Panc1 (cell line): ENCODE measurements around the gene NINL. TPM values are rescaled to one million over a fixed set of nuclear protein-coding genes. Genes with fewer than 3 reads are reported as not detected.

Experiments used
- ATAC-seq: fragments of 200-7000 bp; cut with Tn5 transposase; 2 replicates; pipeline ENCODE4 v1.9.1; 2020; ENCODE audit warnings: mild to moderate bottlenecking, moderate library complexity
- BruUV-seq: library from RNA; stranded (reverse); fragments of 400-500 nt; replicated peaks from 2 replicates; lab custom pipeline; 2021; lab: Mats Ljungman, UMichigan
- CTCF ChIA-PET: fragments of 300-600 bp; sonication (Branson Sonifier 250); formaldehyde crosslinking; loops from one replicate; lab custom pipeline; 2022; ENCODE audit warnings: antibody characterized with exemption; lab: Charles Lee
- POLR2A ChIA-PET: fragments of 300-600 bp; sonication (Branson Sonifier 250); formaldehyde crosslinking; loops from one replicate; lab custom pipeline; 2022; ENCODE audit warnings: antibody characterized with exemption; lab: Charles Lee
- DNase-seq: peaks from one replicate; pipeline ENCODE4 v3.0.0-alpha.2; 2010; ENCODE audit warnings: low read depth, low spot score
- H3K27ac ChIP-seq: 2 replicates; pipeline ENCODE4 v1.5.1; 2011; ENCODE audit warnings: mild to moderate bottlenecking, low read length, inconsistent platforms
- H3K27me3 ChIP-seq: fragments of 200-500 bp; sonication (Bioruptor generic); 2 replicates; pipeline ENCODE4 v1.6.0; 2014; ENCODE audit warnings: low read length, inconsistent platforms; ENCODE audit not compliant: control insufficient read depth, insufficient read depth
- H3K36me3 ChIP-seq: fragments of 200-500 bp; sonication (Bioruptor generic); 2 replicates; pipeline ENCODE4 v1.5.1; 2014; ENCODE audit warnings: inconsistent platforms, mild to moderate bottlenecking, low read length, moderate library complexity; ENCODE audit not compliant: control insufficient read depth, insufficient read depth
- H3K4me1 ChIP-seq: 2 replicates; pipeline ENCODE4 v1.5.1; 2011; ENCODE audit warnings: inconsistent platforms, mild to moderate bottlenecking, low read length, moderate library complexity; ENCODE audit not compliant: control insufficient read depth, insufficient read depth
- H3K4me3 ChIP-seq, 2 experiments: 2 replicates each; pipeline ENCODE4 v1.5.1; 2011 to 2012; ENCODE audit warnings: low read depth in 2 of 2, low read length in 2 of 2, mild to moderate bottlenecking in 2 of 2, inconsistent platforms in 1 of 2, moderate library complexity in 1 of 2
- H3K9me3 ChIP-seq: fragments of 200-500 bp; sonication (Bioruptor generic); 2 replicates; pipeline ENCODE4 v1.5.1; 2014; ENCODE audit warnings: low read depth, mild to moderate bottlenecking, inconsistent platforms, low read length, moderate library complexity; ENCODE audit not compliant: control insufficient read depth, insufficient read depth
- CTCF ChIP-seq: fragments of 450-650 bp; IDR thresholded peaks from 2 replicates; pipeline ENCODE4 v1.5.1; 2017; ENCODE audit warnings: mild to moderate bottlenecking
- POLR2AphosphoS5 ChIP-seq: IDR thresholded peaks from 2 replicates; pipeline ENCODE4 v1.6.1; 2012; ENCODE audit warnings: mild to moderate bottlenecking, low read depth, low read length, moderate library complexity
- REST ChIP-seq, 2 experiments: IDR thresholded peaks; 2 replicates each; pipeline ENCODE4 v1.6.1; 2011 to 2012; ENCODE audit warnings: low read depth in 2 of 2, control low read depth in 1 of 2, low read length in 1 of 2, mild to moderate bottlenecking in 1 of 2, moderate library complexity in 1 of 2; ENCODE audit not compliant: insufficient read depth in 1 of 2
- SIN3A ChIP-seq: IDR thresholded peaks from 2 replicates; pipeline ENCODE4 v1.6.1; 2012; ENCODE audit warnings: low read depth, mild to moderate bottlenecking, low read length, moderate library complexity, borderline replicate concordance; ENCODE audit not compliant: insufficient read depth
- TCF7L2 ChIP-seq: IDR thresholded peaks from 2 replicates; pipeline ENCODE4 v1.6.1; 2011; ENCODE audit warnings: mild to moderate bottlenecking, low read depth, low read length, inconsistent platforms
- in situ Hi-C: cut with HindIII; loops from 2 replicates; pipeline ENCODE4 v1.10.0; 2016; ENCODE audit warnings: low sequenced_read_pairs, low pct_unique_long_range_greater_than_20kb
- intact Hi-C: fragments of 100-400 bp; cut with micrococcal nuclease; formaldehyde crosslinking; loops from one replicate; pipeline ENCODE4 v1.10.0; 2022; ENCODE audit not compliant: unreplicated experiment
- total RNA-seq: library from RNA; stranded (reverse); gene quantifications from one replicate; pipeline ENCODE4 v1.2.1, GENCODE V29; 2021; ENCODE audit not compliant: unreplicated experiment

NINL gene
- total RNA-seq, 1 experiment from 2014 or later, result 25.0 TPM

- ATAC-seq, result no peak
- in situ Hi-C loops (no loop called here), intact Hi-C loops (no loop called here)
- Histone ChIP-seq H3K36me3 (peaks cover 3% of the 10 kb centered on the region; the same call in 1 of the 2 replicates), H3K4me1 (peaks cover 7% of the 10 kb centered on the region), H3K27ac (no peak overlapping the region), H3K4me3 (no peak overlapping the region), H3K27me3 (no peaks in the 10 kb centered on the region), H3K9me3 (no peaks in the 10 kb centered on the region)
- no peak for DNase-seq
- no TSS peak for BruUV-seq
- ChIA-PET CTCF (no interaction called here), POLR2A (no interaction called here)
- TF ChIP-seq TCF7L2, result no peak
These were observed 91.4 kb downstream of the NINL start for GRCh38 chr20:25493748-25494505.

- in situ Hi-C loops, result no loop called here
- POLR2A ChIA-PET, result no interaction called here
These were observed 92.2 kb downstream of the NINL start for GRCh38 chr20:25493137-25493536.

More at GRCh38 chr20:25493137-25493536, 92.2 kb downstream of the NINL start:
- no TSS peak for BruUV-seq
- H3K9me3 ChIP-seq, result no peaks in the 10 kb centered on the region
- no peak for DNase-seq
- H3K4me3 ChIP-seq, result no peak overlapping the region
- TF ChIP-seq REST (IDR thresholded peaks at IDR 0.05; ENCODE audit: insufficient read depth in 1 of 2, low read depth in 2 of 2, low read length in 1 of 2), result no peak
- no peak for TF ChIP-seq SIN3A
- no peak for TF ChIP-seq POLR2AphosphoS5
- no peak for TF ChIP-seq TCF7L2
- TF ChIP-seq CTCF, result no peak
- H3K27ac ChIP-seq, result no peak overlapping the region
- no peak for ATAC-seq
- peaks cover 3% of the 10 kb centered on the region; the same call in 1 of the 2 replicates for H3K36me3 ChIP-seq
- H3K4me1 ChIP-seq, result peaks cover 7% of the 10 kb centered on the region
- intact Hi-C loops, result no loop called here
- H3K27me3 ChIP-seq, result no peaks in the 10 kb centered on the region
- CTCF ChIA-PET, result no interaction called here
